ENCODE measurements around the gene FES. TPM values are rescaled to one million over a fixed set of nuclear protein-coding genes. Genes with fewer than 3 reads are reported as not detected.
A peak's percentile ranks its signal among the peaks of the same experiment; 100 is the strongest.
"Not testable (repeated sequence)": the region's sequence is repeated elsewhere in the genome, so short reads cannot be mapped to it uniquely, and the experiment has no call there.

FES gene
- total and polyA plus RNA-seq, 5 donors from 2014 or later = 0.13 to 3.8 (median 0.13) TPM; not detected in 2

DNA sequence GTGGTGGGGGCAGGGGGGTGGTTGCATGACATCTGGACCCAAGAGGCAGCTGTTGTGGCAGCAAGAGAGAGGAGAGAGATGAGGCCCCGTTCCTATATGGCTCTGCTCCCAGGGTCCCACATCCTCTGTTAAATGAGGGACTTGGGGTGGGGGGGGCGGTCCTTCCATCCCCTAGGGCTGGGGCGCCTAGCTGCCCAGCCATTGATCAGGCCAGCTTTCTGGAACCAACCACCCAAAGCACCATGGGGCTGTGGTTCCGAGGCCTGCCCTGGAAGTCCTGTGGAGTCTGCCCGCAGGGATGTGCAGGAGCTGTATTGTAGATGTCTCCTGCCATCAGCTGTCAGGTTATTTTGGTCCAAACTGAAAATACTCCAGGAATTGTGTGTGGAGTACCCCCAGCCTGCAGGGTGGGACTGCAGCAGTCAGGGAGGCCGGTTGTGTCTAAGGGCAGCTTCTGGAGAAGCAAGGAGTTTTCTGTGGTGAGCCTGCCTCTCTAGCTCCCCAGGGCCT lies 10.8 kb upstream of the FES start:
- Mint-ChIP-seq H3K36me3 (peaks cover 10% of the 10 kb centered on the region), H3K4me3 (peak overlapping the region; percentile 91 to 95 (median 93)), H3K27ac (peak overlapping the region; percentile 29 to 90 (median 84)), H3K9me3 (no peaks in the 10 kb centered on the region), H3K4me1 (peaks cover 5 to 48% (median 33%) of the 10 kb centered on the region in 4 donors), H3K27me3 (no peaks in the 10 kb centered on the region)
- peaks cover 41% of the 10 kb centered on the region for H3K4me1 ChIP-seq (ENCODE audit: control insufficient read depth, insufficient read depth, low read length, poor library complexity, severe bottlenecking)
- DNase-seq (no peak), ATAC-seq (ENCODE audit: low read depth in 2 of 2) (no peak)
- no peak overlapping the region for H3K4me3 ChIP-seq (ENCODE audit: low read depth, low read length)
- no peaks in the 10 kb centered on the region for H3K27me3 ChIP-seq (ENCODE audit: control insufficient read depth, insufficient read depth, low read length)
- no peak overlapping the region for H3K27ac ChIP-seq (ENCODE audit: insufficient read depth, low read length, poor library complexity, severe bottlenecking)
- no peaks in the 10 kb centered on the region for H3K9me3 ChIP-seq (ENCODE audit: control insufficient read depth in 2 of 2, low read length in 2 of 2)
- H3K36me3 ChIP-seq (ENCODE audit: control insufficient read depth, insufficient read depth, low read length) = peaks cover 24% of the 10 kb centered on the region

DNA sequence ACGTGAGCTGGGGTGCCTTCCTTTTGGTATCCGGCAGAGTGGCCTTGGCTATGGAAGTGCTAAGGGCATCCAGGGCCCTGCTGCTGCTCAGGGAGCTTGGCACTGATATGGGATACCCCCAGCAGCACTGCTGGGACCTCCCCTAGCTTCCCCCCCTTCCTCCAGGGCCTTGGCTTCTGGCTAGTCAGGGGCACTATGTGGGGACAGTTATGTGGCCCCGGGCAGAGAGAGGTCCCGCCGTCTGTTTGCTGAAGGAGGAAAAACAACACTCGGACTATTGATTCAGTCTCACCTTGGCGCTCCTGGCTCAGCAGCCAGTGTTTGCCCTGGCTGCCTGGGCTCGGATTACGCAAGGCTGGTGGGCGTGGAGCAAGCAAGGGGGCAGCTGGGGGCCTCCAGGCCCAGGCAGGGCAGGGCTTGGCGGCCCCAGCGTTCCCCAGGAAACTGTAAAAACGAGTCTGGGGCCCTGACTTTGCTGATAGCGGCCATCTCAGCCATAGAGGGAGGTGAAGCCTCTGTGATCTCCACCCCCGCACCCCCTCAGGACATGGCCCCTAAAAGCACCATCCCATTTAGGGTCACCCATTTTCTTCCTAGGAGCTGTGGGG lies 10.2 kb upstream of the FES start:
- H3K36me3 Mint-ChIP-seq = peaks cover 14% of the 10 kb centered on the region
- peaks cover 26% of the 10 kb centered on the region for H3K36me3 ChIP-seq (ENCODE audit: control insufficient read depth, insufficient read depth, low read length)

DNA sequence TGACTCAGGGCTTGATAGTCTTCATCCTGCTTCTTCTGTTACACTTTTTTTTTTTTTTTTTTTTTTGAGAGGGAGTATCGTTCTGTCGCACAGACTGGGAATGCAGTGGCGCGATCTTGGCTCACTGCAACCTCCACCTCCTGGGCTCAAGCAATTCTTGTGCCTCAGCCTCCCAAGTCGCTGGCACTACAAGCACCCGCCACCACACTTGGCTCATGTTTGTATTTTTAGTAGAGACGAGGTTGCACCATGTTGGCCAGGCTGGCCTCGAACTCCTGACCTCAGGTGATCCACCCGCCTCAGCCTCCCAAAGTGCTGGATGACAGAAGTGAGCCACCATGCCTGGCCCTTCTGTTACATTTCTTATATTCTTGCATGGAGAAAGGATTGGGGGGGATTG lies 9.3 kb upstream of the FES start:
- not testable (repeated sequence) for ATAC-seq (ENCODE audit: low read depth in 2 of 2); H3K27me3 Mint-ChIP-seq; H3K27me3 ChIP-seq (ENCODE audit: control insufficient read depth, insufficient read depth, low read length); DNase-seq; H3K9me3 ChIP-seq (ENCODE audit: control insufficient read depth in 2 of 2, low read length in 2 of 2); H3K9me3 Mint-ChIP-seq; H3K27ac ChIP-seq (ENCODE audit: insufficient read depth, low read length, poor library complexity, severe bottlenecking); H3K4me3 ChIP-seq (ENCODE audit: low read depth, low read length)
- Mint-ChIP-seq H3K27ac (peak overlapping the region in 2 of 3 donors; percentile 55 to 56), H3K4me3 (peak overlapping the region in 1 of 4 donors; percentile 94), H3K36me3 (peaks cover 17% of the 10 kb centered on the region), H3K4me1 (peaks cover 5 to 38% (median 25%) of the 10 kb centered on the region in 4 donors)
- peaks cover 33% of the 10 kb centered on the region for H3K4me1 ChIP-seq (ENCODE audit: control insufficient read depth, insufficient read depth, low read length, poor library complexity, severe bottlenecking)
- peaks cover 34% of the 10 kb centered on the region for H3K36me3 ChIP-seq (ENCODE audit: control insufficient read depth, insufficient read depth, low read length)

More for the DNA sequence above, 10.2 kb upstream of the FES start:
- peaks cover 5 to 47% (median 32%) of the 10 kb centered on the region in 4 donors for H3K4me1 Mint-ChIP-seq
- H3K27ac Mint-ChIP-seq = peak overlapping the region in 2 of 3 donors; percentile 25 to 84
- H3K27me3 ChIP-seq (ENCODE audit: control insufficient read depth, insufficient read depth, low read length) = no peaks in the 10 kb centered on the region
- H3K4me1 ChIP-seq (ENCODE audit: control insufficient read depth, insufficient read depth, low read length, poor library complexity, severe bottlenecking) = peaks cover 41% of the 10 kb centered on the region
- peak overlapping the region in 3 of 4 donors; percentile 58 to 94 (median 91) for H3K4me3 Mint-ChIP-seq
- ATAC-seq (ENCODE audit: low read depth in 2 of 2) (no peak), DNase-seq (no peak)
- no peak overlapping the region for H3K27ac ChIP-seq (ENCODE audit: insufficient read depth, low read length, poor library complexity, severe bottlenecking)
- H3K4me3 ChIP-seq (ENCODE audit: low read depth, low read length) = no peak overlapping the region
- H3K9me3 ChIP-seq (ENCODE audit: control insufficient read depth in 2 of 2, low read length in 2 of 2) = no peaks in the 10 kb centered on the region
- no peaks in the 10 kb centered on the region for H3K9me3 Mint-ChIP-seq
- no peaks in the 10 kb centered on the region for H3K27me3 Mint-ChIP-seq

DNA sequence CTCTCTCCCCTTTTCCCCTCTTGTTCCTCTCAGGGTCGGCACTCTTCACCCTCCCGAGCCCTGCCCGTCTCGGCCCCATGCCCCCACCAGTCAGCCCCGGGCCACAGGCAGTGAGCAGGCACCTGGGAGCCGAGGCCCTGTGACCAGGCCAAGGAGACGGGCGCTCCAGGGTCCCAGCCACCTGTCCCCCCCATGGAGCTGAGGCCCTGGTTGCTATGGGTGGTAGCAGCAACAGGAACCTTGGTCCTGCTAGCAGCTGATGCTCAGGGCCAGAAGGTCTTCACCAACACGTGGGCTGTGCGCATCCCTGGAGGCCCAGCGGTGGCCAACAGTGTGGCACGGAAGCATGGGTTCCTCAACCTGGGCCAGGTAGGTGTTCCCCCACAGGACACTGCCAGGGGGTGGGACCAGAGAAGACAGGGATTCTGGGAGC lies 8.7 kb upstream of the FES start:
- peak overlapping the region in 1 of 3 donors; percentile 77 for H3K27ac Mint-ChIP-seq

DNA sequence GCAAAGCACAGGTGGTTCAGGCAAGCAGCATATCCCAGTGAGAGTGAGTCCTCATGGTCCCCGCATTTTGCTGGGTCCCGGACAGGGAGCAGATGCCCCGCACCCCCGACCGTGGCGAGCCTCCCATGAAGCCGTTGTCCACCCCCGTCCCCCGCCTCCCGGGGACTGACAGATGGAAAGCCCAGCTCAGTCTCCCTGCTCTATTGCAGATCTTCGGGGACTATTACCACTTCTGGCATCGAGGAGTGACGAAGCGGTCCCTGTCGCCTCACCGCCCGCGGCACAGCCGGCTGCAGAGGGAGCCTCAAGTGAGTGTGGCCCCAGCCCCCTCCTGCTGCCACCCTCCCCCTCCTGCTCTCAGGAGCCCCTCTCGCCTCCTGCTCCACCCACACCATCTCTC lies 8.3 kb upstream of the FES start:
- H3K36me3 ChIP-seq (ENCODE audit: control insufficient read depth, insufficient read depth, low read length) = peaks cover 39% of the 10 kb centered on the region
- H3K9me3 ChIP-seq (ENCODE audit: control insufficient read depth in 2 of 2, low read length in 2 of 2) = no peaks in the 10 kb centered on the region
- H3K4me3 ChIP-seq (ENCODE audit: low read depth, low read length) = no peak overlapping the region
- peaks cover 23% of the 10 kb centered on the region for H3K4me1 ChIP-seq (ENCODE audit: control insufficient read depth, insufficient read depth, low read length, poor library complexity, severe bottlenecking)
- Mint-ChIP-seq H3K27me3 (no peaks in the 10 kb centered on the region), H3K27ac (no peak overlapping the region), H3K4me1 (peaks cover 5 to 28% (median 16%) of the 10 kb centered on the region in 4 donors), H3K9me3 (no peaks in the 10 kb centered on the region), H3K36me3 (peaks cover 17% of the 10 kb centered on the region), H3K4me3 (no peak overlapping the region)
- no peak overlapping the region for H3K27ac ChIP-seq (ENCODE audit: insufficient read depth, low read length, poor library complexity, severe bottlenecking)
- DNase-seq (no peak), ATAC-seq (ENCODE audit: low read depth in 2 of 2) (no peak)
- no peaks in the 10 kb centered on the region for H3K27me3 ChIP-seq (ENCODE audit: control insufficient read depth, insufficient read depth, low read length)

More for the DNA sequence above, 8.7 kb upstream of the FES start:
- no peak overlapping the region for H3K4me3 ChIP-seq (ENCODE audit: low read depth, low read length)
- H3K36me3 ChIP-seq (ENCODE audit: control insufficient read depth, insufficient read depth, low read length) = peaks cover 35% of the 10 kb centered on the region
- DNase-seq (no peak), ATAC-seq (ENCODE audit: low read depth in 2 of 2) (no peak)
- no peaks in the 10 kb centered on the region for H3K9me3 Mint-ChIP-seq
- H3K9me3 ChIP-seq (ENCODE audit: control insufficient read depth in 2 of 2, low read length in 2 of 2) = no peaks in the 10 kb centered on the region
- no peaks in the 10 kb centered on the region for H3K27me3 Mint-ChIP-seq
- H3K4me1 Mint-ChIP-seq = peaks cover 5 to 33% (median 20%) of the 10 kb centered on the region in 4 donors
- no peak overlapping the region for H3K27ac ChIP-seq (ENCODE audit: insufficient read depth, low read length, poor library complexity, severe bottlenecking)
- no peaks in the 10 kb centered on the region for H3K27me3 ChIP-seq (ENCODE audit: control insufficient read depth, insufficient read depth, low read length)
- no peak overlapping the region for H3K4me3 Mint-ChIP-seq
- H3K36me3 Mint-ChIP-seq = peaks cover 17% of the 10 kb centered on the region
- H3K4me1 ChIP-seq (ENCODE audit: control insufficient read depth, insufficient read depth, low read length, poor library complexity, severe bottlenecking) = peaks cover 27% of the 10 kb centered on the region

- Mint-ChIP-seq H3K36me3 (peaks cover 17% of the 10 kb centered on the region), H3K4me3 (peak overlapping the region in 1 of 4 donors; percentile 22)
- ATAC-seq (ENCODE audit: low read depth in 2 of 2) = no peak
Observed at GRCh38 chr15:90876512-90877170, 7.7 kb upstream of the FES start.

DNA sequence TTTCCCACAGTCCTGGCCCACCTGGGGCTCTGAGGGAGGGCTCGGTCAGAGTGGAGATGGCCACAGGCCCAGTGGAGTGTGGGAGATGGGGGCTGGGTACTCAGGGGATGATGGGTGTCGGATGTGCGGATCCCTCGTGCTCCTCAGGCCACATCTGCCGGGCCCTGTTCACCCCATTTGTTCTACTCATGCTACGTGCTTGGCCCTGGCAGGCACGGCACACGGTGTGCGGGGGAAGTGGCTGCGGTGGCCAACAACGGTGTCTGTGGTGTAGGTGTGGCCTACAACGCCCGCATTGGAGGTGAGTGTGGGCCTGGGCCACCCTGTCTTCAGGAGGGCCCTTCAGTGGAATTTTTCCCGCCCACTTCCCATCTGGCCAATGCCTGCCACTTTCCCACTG lies 7.0 kb upstream of the FES start:
- Histone ChIP-seq H3K4me3 (ENCODE audit: low read depth, low read length) (no peak overlapping the region), H3K9me3 (ENCODE audit: control insufficient read depth in 2 of 2, low read length in 2 of 2) (no peaks in the 10 kb centered on the region), H3K27me3 (ENCODE audit: control insufficient read depth, insufficient read depth, low read length) (no peaks in the 10 kb centered on the region), H3K36me3 (ENCODE audit: control insufficient read depth, insufficient read depth, low read length) (peaks cover 42% of the 10 kb centered on the region), H3K27ac (ENCODE audit: insufficient read depth, low read length, poor library complexity, severe bottlenecking) (no peak overlapping the region), H3K4me1 (ENCODE audit: control insufficient read depth, insufficient read depth, low read length, poor library complexity, severe bottlenecking) (peaks cover 18% of the 10 kb centered on the region)
- no peak for DNase-seq
- peaks cover 4 to 26% (median 15%) of the 10 kb centered on the region in 4 donors for H3K4me1 Mint-ChIP-seq
- no peaks in the 10 kb centered on the region for H3K27me3 Mint-ChIP-seq
- no peak for ATAC-seq (ENCODE audit: low read depth in 2 of 2)
- H3K36me3 Mint-ChIP-seq = peaks cover 17% of the 10 kb centered on the region
- no peak overlapping the region for H3K27ac Mint-ChIP-seq
- peaks cover 0 to under 1% (median 0%) of the 10 kb centered on the region in 7 donors for H3K9me3 Mint-ChIP-seq
- peak overlapping the region in 1 of 4 donors; percentile 22 for H3K4me3 Mint-ChIP-seq

More at GRCh38 chr15:90876512-90877170, 7.7 kb upstream of the FES start:
- no peak overlapping the region for H3K27ac Mint-ChIP-seq
- Histone ChIP-seq H3K9me3 (ENCODE audit: control insufficient read depth in 2 of 2, low read length in 2 of 2) (no peaks in the 10 kb centered on the region), H3K27me3 (ENCODE audit: control insufficient read depth, insufficient read depth, low read length) (no peaks in the 10 kb centered on the region), H3K27ac (ENCODE audit: insufficient read depth, low read length, poor library complexity, severe bottlenecking) (no peak overlapping the region), H3K4me3 (ENCODE audit: low read depth, low read length) (no peak overlapping the region), H3K36me3 (ENCODE audit: control insufficient read depth, insufficient read depth, low read length) (peaks cover 42% of the 10 kb centered on the region), H3K4me1 (ENCODE audit: control insufficient read depth, insufficient read depth, low read length, poor library complexity, severe bottlenecking) (peaks cover 21% of the 10 kb centered on the region)
- DNase-seq = no peak
- H3K4me1 Mint-ChIP-seq = peaks cover 5 to 28% (median 16%) of the 10 kb centered on the region in 4 donors
- H3K9me3 Mint-ChIP-seq = no peaks in the 10 kb centered on the region
- H3K27me3 Mint-ChIP-seq = no peaks in the 10 kb centered on the region
